ENCODE measurements around the gene DCAF17. TPM values are rescaled to one million over a fixed set of nuclear protein-coding genes. Genes with fewer than 3 reads are reported as not detected.

The DCAF17 gene
- total RNA-seq (2022; extraction: Qiagen RNA extraction; ENCODE audit: low read depth) = 6.3 to 11.5 TPM (median 9.9 TPM) in 5 replicates

GRCh38 chr2:171434013-171434989, at the start of gene DCAF17:
DCAF17 (plus strand) TSS chr2:171434226; CDS start chr2:171434578, 352 bp downstream.

GRCh38 chr2:171433763-171434012, 338 bp upstream of the DCAF17 start, which contains the start of gene METTL8:
METTL8 (minus strand) TSS chr2:171433990; CDS start chr2:171392185, 41,805 bp downstream.

GRCh38 chr2:171522052-171522787, 88.2 kb downstream of the DCAF17 start, which contains the start of gene CYBRD1:
CYBRD1 (plus strand) TSS chr2:171522474; CDS start chr2:171522546, 72 bp downstream.

Other genes with a start within 250 kb of the DCAF17 start
- gene METTL8, start 236 bp upstream of the DCAF17 start, total RNA-seq (2022; extraction: Qiagen RNA extraction; ENCODE audit: low read depth) = 26.9 to 31.7 TPM (median 29.4 TPM) in 5 replicates
- 22.7 to 33.3 TPM (median 29.8 TPM) in 5 replicates for gene CYBRD1, start 88.2 kb downstream of the DCAF17 start, total RNA-seq (2022; extraction: Qiagen RNA extraction; ENCODE audit: low read depth)